K562 (cell line): ENCODE measurements around the gene BNIP2. TPM values are rescaled to one million over a fixed set of nuclear protein-coding genes. Genes with fewer than 3 reads are reported as not detected.
A peak's percentile ranks its signal among the peaks of the same experiment; 100 is the strongest.

ENCODE experiments used
- ATAC-seq: fragments of 200-7000 bp; cut with Tn5 transposase; 3 replicates; pipeline ENCODE4 v1.9.1; 2020; ENCODE audit warnings: moderate library complexity
- BruUV-seq: library from RNA; stranded (reverse); fragments of 400-500 nt; replicated peaks from 2 replicates; lab custom pipeline; 2021; lab: Mats Ljungman, UMichigan
- CTCF ChIA-PET: fragments of 300-600 bp; formaldehyde crosslinking; extraction: SDS; loops from one replicate; lab custom pipeline; 2021; ENCODE audit warnings: low intra/inter-chr PET ratio; lab: Yijun Ruan, JAX
- POLR2A ChIA-PET: fragments of 300-600, 350-650 bp; sonication (Branson Sonifier 250); formaldehyde crosslinking; extraction: SDS; loops from one replicate; lab custom pipeline; 2021; ENCODE audit warnings: antibody characterized with exemption, inconsistent platforms; lab: Yijun Ruan, JAX
- DNase-seq, 4 experiments: peaks; one replicate each; pipeline versions ENCODE4 v3.0.0 to v3.0.0-alpha.2; 2011 to 2018; ENCODE audit warnings: low spot score in 3 of 4, mixed read lengths in 3 of 4; ENCODE audit errors: extremely low read depth in 1 of 4
- FAIRE-seq: peaks from 2 replicates; lab custom pipeline; 2011; peaks lifted over from hg19 to GRCh38; lab: Jason Lieb, UNC
- H2AFZ ChIP-seq: 2 replicates; pipeline ENCODE4 v1.6.0; 2011; ENCODE audit warnings: low read depth, low read length, control low read depth, inconsistent platforms
- H3K27ac ChIP-seq: fragments of 200-600 bp; 3 replicates; pipeline ENCODE4 v1.8.0; 2011; ENCODE audit warnings: low read depth, mild to moderate bottlenecking, control low read depth, inconsistent platforms, low read length, moderate library complexity, mixed read lengths; ENCODE audit errors: extremely low read depth
- H3K27me3 ChIP-seq, 2 experiments: fragments of 300-600 bp in 1 of 2; 2 replicates in 1 of 2; 3 replicates in 1 of 2; pipeline versions ENCODE4 v1.6.0 to v1.8.0; 2011; ENCODE audit warnings: inconsistent platforms in 2 of 2, low read length in 2 of 2, mild to moderate bottlenecking in 1 of 2, mixed read lengths in 1 of 2, moderate library complexity in 1 of 2; ENCODE audit not compliant: control insufficient read depth in 2 of 2, insufficient read depth in 2 of 2
- H3K36me3 ChIP-seq: fragments of 300-600 bp; 3 replicates; pipeline ENCODE4 v1.8.0; 2011; ENCODE audit warnings: mild to moderate bottlenecking, low read length, inconsistent platforms; ENCODE audit not compliant: control insufficient read depth, insufficient read depth
- H3K4me1 ChIP-seq, 2 experiments: fragments of 200-600 bp in 1 of 2; replicated peaks in 1 of 2; 2 replicates in 1 of 2; 3 replicates in 1 of 2; pipeline versions ENCODE4 v1.5.1 to v1.8.0; 2011; ENCODE audit warnings: inconsistent platforms in 2 of 2, low read length in 2 of 2, mild to moderate bottlenecking in 1 of 2, mixed read lengths in 1 of 2, moderate library complexity in 1 of 2; ENCODE audit not compliant: control insufficient read depth in 2 of 2, insufficient read depth in 2 of 2
- H3K4me2 ChIP-seq: 2 replicates; pipeline ENCODE4 v1.6.1; 2011; ENCODE audit warnings: low read length, control low read depth, inconsistent platforms, mixed read lengths; ENCODE audit not compliant: insufficient read depth
- H3K4me3 ChIP-seq: fragments of 200-600 bp; sonication (generic), shearing (Covaris generic); 2 replicates; pipeline ENCODE4 v1.5.1; 2016; ENCODE audit warnings: control low read depth, inconsistent platforms
- H3K79me2 ChIP-seq: fragments of 200-600 bp; 3 replicates; pipeline ENCODE4 v1.8.0; 2011; ENCODE audit warnings: low read length, inconsistent platforms; ENCODE audit not compliant: control insufficient read depth, insufficient read depth
- H3K9ac ChIP-seq, 2 experiments: 2 replicates each; pipeline versions ENCODE4 v1.6.0 to v1.6.1; 2011; ENCODE audit warnings: low read depth in 2 of 2, low read length in 2 of 2, control low read depth in 1 of 2, inconsistent platforms in 1 of 2, mild to moderate bottlenecking in 1 of 2, mixed read lengths in 1 of 2; ENCODE audit not compliant: insufficient read depth in 1 of 2
- H3K9me1 ChIP-seq: one replicate; pipeline ENCODE4 v1.6.0; 2011; ENCODE audit warnings: inconsistent platforms, mild to moderate bottlenecking, low read length, moderate library complexity; ENCODE audit not compliant: control insufficient read depth, insufficient read depth
- H3K9me3 ChIP-seq: replicated peaks from 2 replicates; pipeline ENCODE4 v1.5.1; 2011; ENCODE audit warnings: low read depth, low read length, inconsistent platforms; ENCODE audit not compliant: control insufficient read depth, insufficient read depth
- H4K20me1 ChIP-seq: replicated peaks from 2 replicates; pipeline ENCODE4 v1.6.1; 2011; ENCODE audit warnings: low read length, inconsistent platforms, mixed read lengths; ENCODE audit not compliant: control insufficient read depth, insufficient read depth
- CAMTA2 ChIP-seq: fragments of 250-450 bp; sonication (Bioruptor Pico); conservative IDR thresholded peaks from 2 replicates; pipeline ENCODE4 v1.5.1; 2022
- CBX1 ChIP-seq: sonication (generic); IDR thresholded peaks from 2 replicates; pipeline ENCODE4 v1.6.1; 2016; ENCODE audit warnings: antibody characterized with exemption, low read depth, mild to moderate bottlenecking
- DIDO1 ChIP-seq: fragments of 450-650 bp; IDR thresholded peaks from 2 replicates; pipeline ENCODE4 v1.6.1; 2016; ENCODE audit warnings: low read depth, missing biosample characterization, missing genetic modification characterization
- FIP1L1 ChIP-seq: fragments of 200-400 bp; formaldehyde crosslinking; IDR thresholded peaks from 2 replicates; pipeline ENCODE4 v1.6.1; 2018; ENCODE audit warnings: mild to moderate bottlenecking, low read depth, low read length; ENCODE audit not compliant: poor library complexity, severe bottlenecking
- PCBP2 ChIP-seq: fragments of 200-400 bp; formaldehyde crosslinking; IDR thresholded peaks from 2 replicates; pipeline ENCODE4 v1.6.1; 2018; ENCODE audit warnings: low read length, low read depth, mild to moderate bottlenecking, moderate library complexity; ENCODE audit not compliant: poor library complexity, severe bottlenecking
- RAD21 ChIP-seq, 2 experiments: fragments of 250-450 bp in 1 of 2; fragments of 450-650 bp in 1 of 2; sonication (Bioruptor Pico) in 1 of 2; formaldehyde crosslinking in 1 of 2; IDR thresholded peaks in 1 of 2; conservative IDR thresholded peaks in 1 of 2; 2 replicates each; pipeline versions ENCODE4 v1.4.0 to v1.8.0; 2020 to 2022; ENCODE audit warnings: mild to moderate bottlenecking in 2 of 2, moderate library complexity in 1 of 2
- SMC3 ChIP-seq: conservative IDR thresholded peaks from 2 replicates; pipeline ENCODE4 v1.6.1; 2011; ENCODE audit warnings: low read depth, low read length, improper control_type of control experiment; ENCODE audit not compliant: insufficient read depth
- TCF7L2 ChIP-seq: fragments of 150-350 bp; IDR thresholded peaks from 2 replicates; pipeline ENCODE4 v1.6.1; 2016; ENCODE audit warnings: low read depth, mild to moderate bottlenecking, low read length, moderate library complexity
- THRAP3 ChIP-seq: fragments of 450-650 bp; IDR thresholded peaks from 2 replicates; pipeline ENCODE4 v1.6.1; 2016; ENCODE audit warnings: mild to moderate bottlenecking, inconsistent platforms, borderline replicate concordance
- ZNF384 ChIP-seq: IDR thresholded peaks from 2 replicates; pipeline ENCODE4 v1.6.1; 2012; ENCODE audit warnings: low read depth, low read length, improper control_type of control experiment
- WGBS: fragments of 100-300 bp; shearing (Covaris generic); methylation state at CpG from one replicate; pipeline ENCODE4 v1.1.6; 2016; ENCODE audit warnings: low coverage, mixed read lengths; ENCODE audit not compliant: insufficient coverage; ENCODE audit errors: missing lambda C conversion rate; 5-methylcytosine and 5-hydroxymethylcytosine counted together
- in situ Hi-C: fragments of 300-500 bp; cut with MboI; formaldehyde crosslinking; loops from 4 replicates; pipeline ENCODE4 v1.15.0; 2018; ENCODE audit warnings: inconsistent platforms, mixed read lengths
- intact Hi-C: fragments of 100-400 bp; cut with micrococcal nuclease; formaldehyde crosslinking; loops from 2 replicates; pipeline ENCODE4 v1.14.2; 2022
- polyA plus RNA-seq, 8 experiments: library from polyadenylated mRNA; depleted of rRNA in 4 of 8; stranded (reverse) in 5 of 8; unstranded in 3 of 8; fragments of >200 nt; fragmentation: Nextera tagmentation in 2 of 8; fragmentation: Illumina TruSeq in 1 of 8; extraction: Ambion mirVana in 2 of 8; extraction: Trizol in 1 of 8; gene quantifications; 2 replicates each; pipeline versions ENCODE4 v1.2.1 to v1.2.3, GENCODE V29; 2011 to 2014; ENCODE audit warnings: inconsistent platforms in 1 of 8, missing spikeins in 1 of 8
- total RNA-seq, 7 experiments: library from RNA; depleted of rRNA in 6 of 7; stranded (reverse); fragments of >200 nt in 6 of 7; fragmentation: Illumina TruSeq in 2 of 7; extraction: Trizol in 2 of 7; gene quantifications; 2 replicates each; pipeline versions ENCODE4 v1.2.1 to v1.2.3, GENCODE V29; 2011 to 2021; ENCODE audit warnings: low replicate concordance in 1 of 7
- TF ChIP-seq, protein P1 (sequence below), 3 experiments: IDR thresholded peaks in 2 of 3; conservative IDR thresholded peaks in 1 of 3; 2 replicates each; pipeline ENCODE4 v1.5.1; 2011 to 2012; ENCODE audit warnings: low read length in 3 of 3, mild to moderate bottlenecking in 3 of 3, control low read depth in 2 of 3, improper control_type of control experiment in 1 of 3, inconsistent platforms in 1 of 3, low read depth in 1 of 3, mixed read lengths in 1 of 3, moderate library complexity in 1 of 3; ENCODE audit not compliant: insufficient read depth in 2 of 3
- TF ChIP-seq, protein P2 (sequence below): fragments of 450-650 bp; formaldehyde crosslinking; IDR thresholded peaks from 2 replicates; pipeline ENCODE4 v1.4.0; 2020; ENCODE audit warnings: mild to moderate bottlenecking, moderate library complexity

BNIP2 gene
- total and polyA plus RNA-seq, 9 of the 15 experiments (the other 6 are each of a cell fraction or from before 2014, with no cell fraction given) = 19.6 to 88.0 (median 52.5) TPM

DNA sequence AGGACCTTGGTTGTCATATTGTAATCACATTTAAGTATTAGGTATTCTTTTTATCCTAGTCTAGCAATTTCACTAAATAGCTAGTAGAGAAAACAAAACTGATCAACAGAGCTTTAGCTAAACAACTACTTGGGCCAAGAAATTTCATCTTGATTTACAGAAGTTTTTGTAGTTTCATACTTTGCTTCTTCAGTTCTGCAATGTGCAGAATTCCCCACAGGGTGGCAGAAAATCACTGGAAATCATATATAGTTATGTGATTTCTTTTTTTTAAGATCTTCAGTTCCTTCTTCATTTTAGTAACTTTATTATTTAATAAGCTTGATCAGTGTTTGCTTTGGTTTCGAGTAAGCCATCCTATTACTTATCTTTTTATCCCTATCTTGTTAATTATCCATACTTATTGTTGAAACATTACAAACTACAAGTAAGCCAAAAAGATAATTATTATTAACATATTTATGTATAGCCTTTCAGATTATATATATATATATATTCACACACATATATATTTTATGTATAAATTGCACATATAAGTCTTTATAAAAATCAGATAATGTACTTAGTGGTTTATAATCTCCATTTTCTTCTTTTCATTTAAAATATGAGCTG lies 2.2 kb upstream of the BNIP2 start:
- FAIRE-seq = no peak
- no peaks in the 10 kb centered on the region for H3K27me3 ChIP-seq

More for the DNA sequence above, 2.2 kb upstream of the BNIP2 start:
- in situ Hi-C loops (loop anchor here (10.0 kb wide), 2 partner anchors 634 to 834 kb away; no protein-coding TSS in a partner anchor), intact Hi-C loops (loop anchor here (1.0 to 10.0 kb wide), 4 partner anchors 46 to 635 kb away; no protein-coding TSS in a partner anchor)
- CTCF ChIA-PET = interaction anchor here (0.6 to 1.7 kb wide), 4 partner anchors 94 to 635 kb away, joined by 3 to 17 read pairs (median 4); no protein-coding TSS in a partner anchor
- Histone ChIP-seq H3K27ac (no peak overlapping the region), H3K4me3 (no peak overlapping the region), H2AFZ (no peak overlapping the region; the same call in 1 of the 2 replicates), H3K4me1 (peaks cover 10 to 12% of the 10 kb centered on the region in 2 experiments), H3K79me2 (peaks cover 29% of the 10 kb centered on the region), H3K36me3 (peaks cover 7% of the 10 kb centered on the region; the same call in 2 of the 3 replicates), H3K9me3 (no peaks in the 10 kb centered on the region), H3K9me1 (no peaks in the 10 kb centered on the region), H3K4me2 (no peak overlapping the region), H4K20me1 (peaks cover 11% of the 10 kb centered on the region; the same call in 1 of the 2 replicates), H3K9ac (no peak overlapping the region)
- WGBS = 0% methylated on average over 1 of the region's 1 CpG
- no peak for ATAC-seq
- TF ChIP-seq PCBP2 = no peak
- TF ChIP-seq FIP1L1 = no peak
- TF ChIP-seq TCF7L2 = no peak
- TF ChIP-seq, protein P1, sequence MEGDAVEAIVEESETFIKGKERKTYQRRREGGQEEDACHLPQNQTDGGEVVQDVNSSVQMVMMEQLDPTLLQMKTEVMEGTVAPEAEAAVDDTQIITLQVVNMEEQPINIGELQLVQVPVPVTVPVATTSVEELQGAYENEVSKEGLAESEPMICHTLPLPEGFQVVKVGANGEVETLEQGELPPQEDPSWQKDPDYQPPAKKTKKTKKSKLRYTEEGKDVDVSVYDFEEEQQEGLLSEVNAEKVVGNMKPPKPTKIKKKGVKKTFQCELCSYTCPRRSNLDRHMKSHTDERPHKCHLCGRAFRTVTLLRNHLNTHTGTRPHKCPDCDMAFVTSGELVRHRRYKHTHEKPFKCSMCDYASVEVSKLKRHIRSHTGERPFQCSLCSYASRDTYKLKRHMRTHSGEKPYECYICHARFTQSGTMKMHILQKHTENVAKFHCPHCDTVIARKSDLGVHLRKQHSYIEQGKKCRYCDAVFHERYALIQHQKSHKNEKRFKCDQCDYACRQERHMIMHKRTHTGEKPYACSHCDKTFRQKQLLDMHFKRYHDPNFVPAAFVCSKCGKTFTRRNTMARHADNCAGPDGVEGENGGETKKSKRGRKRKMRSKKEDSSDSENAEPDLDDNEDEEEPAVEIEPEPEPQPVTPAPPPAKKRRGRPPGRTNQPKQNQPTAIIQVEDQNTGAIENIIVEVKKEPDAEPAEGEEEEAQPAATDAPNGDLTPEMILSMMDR (IDR thresholded peaks at IDR 0.05 in 2 of 3, conservative IDR thresholded peaks at IDR 0.05 in 1 of 3; ENCODE audit: insufficient read depth in 2 of 3, low read depth in 1 of 3, low read length in 3 of 3) = peak; percentile 44 to 69 (median 45); a peak in 4 of 6 replicates
- no peak for TF ChIP-seq THRAP3
- no peak for TF ChIP-seq CAMTA2 (CRISPR knock-in tag)
- peak; percentile 60 for TF ChIP-seq RAD21 (CRISPR knock-in tag; conservative IDR thresholded peaks at IDR 0.05 in 1 of 2, IDR thresholded peaks at IDR 0.05 in 1 of 2)
- peak; percentile 48; the same call in 1 of the 2 replicates for TF ChIP-seq SMC3
- no peak for TF ChIP-seq CBX1
- TF ChIP-seq, protein P2, sequence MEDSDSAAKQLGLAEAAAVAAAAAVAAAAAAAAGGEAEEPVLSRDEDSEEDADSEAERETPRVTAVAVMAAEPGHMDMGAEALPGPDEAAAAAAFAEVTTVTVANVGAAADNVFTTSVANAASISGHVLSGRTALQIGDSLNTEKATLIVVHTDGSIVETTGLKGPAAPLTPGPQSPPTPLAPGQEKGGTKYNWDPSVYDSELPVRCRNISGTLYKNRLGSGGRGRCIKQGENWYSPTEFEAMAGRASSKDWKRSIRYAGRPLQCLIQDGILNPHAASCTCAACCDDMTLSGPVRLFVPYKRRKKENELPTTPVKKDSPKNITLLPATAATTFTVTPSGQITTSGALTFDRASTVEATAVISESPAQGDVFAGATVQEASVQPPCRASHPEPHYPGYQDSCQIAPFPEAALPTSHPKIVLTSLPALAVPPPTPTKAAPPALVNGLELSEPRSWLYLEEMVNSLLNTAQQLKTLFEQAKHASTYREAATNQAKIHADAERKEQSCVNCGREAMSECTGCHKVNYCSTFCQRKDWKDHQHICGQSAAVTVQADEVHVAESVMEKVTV (CRISPR knock-in tag) = 0 out of 2 replicates have a peak, but pooled peaks have one; percentile 15
- peak; percentile 96 for TF ChIP-seq ZNF384
- no peak for TF ChIP-seq DIDO1 (tag)
- no TSS peak for BruUV-seq
- DNase-seq = peak in 2 of 4 experiments; percentile 16 to 70
- POLR2A ChIA-PET = interaction anchor here (1.5 kb wide), 1 partner anchor 33 kb away, joined by 5 read pairs; no protein-coding TSS in a partner anchor
